Naive thymus-derived CD4-positive, alpha-beta T cell (primary cell): Measurements from ENCODE around the gene PRKD1. TPM values are rescaled to one million over a fixed set of nuclear protein-coding genes. Genes with fewer than 3 reads are reported as not detected.

ENCODE experiments used
- ATAC-seq: fragments of 150-1000 bp; cut with Tn5 transposase; 2 replicates; pipeline ENCODE4 v1.10.0; 2021; ENCODE audit warnings: mild to moderate bottlenecking, moderate library complexity
- CTCF ChIA-PET: fragments of 350-600 bp; sonication (Branson Sonifier 250); formaldehyde crosslinking; loops from one replicate; lab custom pipeline; 2021; ENCODE audit warnings: antibody characterized with exemption; lab: Charles Lee
- POLR2A ChIA-PET: fragments of 350-600 bp; sonication (Branson Sonifier 250); formaldehyde crosslinking; loops from one replicate; lab custom pipeline; 2021; ENCODE audit warnings: antibody characterized with exemption, inconsistent platforms; lab: Charles Lee
- DNase-seq, 9 donors: peaks; one replicate each; pipeline versions ENCODE4 v3.0.0 to v3.0.0-alpha.2; 2020 to 2022; ENCODE audit warnings: mixed read lengths in 1 of 9
- H3K27ac ChIP-seq: one replicate; pipeline ENCODE4 v1.7.0; 2013; ENCODE audit warnings: mild to moderate bottlenecking, low read depth, low read length, moderate library complexity
- H3K27me3 ChIP-seq, 2 donors: one replicate each; pipeline ENCODE4 v1.7.0; 2013; ENCODE audit warnings: low read length in 2 of 2, mild to moderate bottlenecking in 2 of 2, moderate library complexity in 2 of 2; ENCODE audit not compliant: control insufficient read depth in 2 of 2, insufficient read depth in 2 of 2
- H3K36me3 ChIP-seq, 3 experiments: 1 replicate in 2 of 3; 2 replicates in 1 of 3; pipeline ENCODE4 v1.7.0; 2013; ENCODE audit warnings: low read length in 3 of 3, mild to moderate bottlenecking in 3 of 3, moderate library complexity in 1 of 3; ENCODE audit not compliant: insufficient read depth in 3 of 3, control insufficient read depth in 2 of 3
- H3K4me1 ChIP-seq, 2 donors: one replicate each; pipeline ENCODE4 v1.7.0; 2013; ENCODE audit warnings: low read length in 2 of 2, mild to moderate bottlenecking in 2 of 2, moderate library complexity in 1 of 2; ENCODE audit not compliant: control insufficient read depth in 2 of 2, insufficient read depth in 2 of 2
- H3K4me3 ChIP-seq: 2 replicates; pipeline ENCODE4 v1.7.0; 2013; ENCODE audit warnings: mild to moderate bottlenecking, low read length
- H3K9me3 ChIP-seq, 3 experiments: 1 replicate in 2 of 3; 2 replicates in 1 of 3; pipeline ENCODE4 v1.7.0; 2013; ENCODE audit warnings: low read length in 3 of 3; ENCODE audit not compliant: control insufficient read depth in 2 of 3
- H3K27ac Mint-ChIP-seq, 9 donors: one replicate each; pipeline ENCODE4 v1.8.0; 2020 to 2022; ENCODE audit warnings: mixed read lengths in 9 of 9, mild to moderate bottlenecking in 8 of 9, moderate library complexity in 5 of 9, inconsistent platforms in 2 of 9
- H3K27me3 Mint-ChIP-seq, 5 donors: one replicate each; pipeline ENCODE4 v1.8.0; 2021 to 2022; ENCODE audit warnings: mixed read lengths in 5 of 5, mild to moderate bottlenecking in 1 of 5
- H3K36me3 Mint-ChIP-seq, 5 donors: one replicate each; pipeline ENCODE4 v1.8.0; 2020 to 2022; ENCODE audit warnings: mixed read lengths in 5 of 5, mild to moderate bottlenecking in 3 of 5, inconsistent platforms in 1 of 5
- H3K4me1 Mint-ChIP-seq, 7 donors: one replicate each; pipeline ENCODE4 v1.8.0; 2020 to 2022; ENCODE audit warnings: mixed read lengths in 7 of 7, mild to moderate bottlenecking in 3 of 7, inconsistent platforms in 1 of 7
- H3K4me3 Mint-ChIP-seq, 10 donors: one replicate each; pipeline ENCODE4 v1.8.0; 2020 to 2022; ENCODE audit warnings: mild to moderate bottlenecking in 10 of 10, mixed read lengths in 10 of 10, moderate library complexity in 6 of 10, inconsistent platforms in 2 of 10
- H3K9me3 Mint-ChIP-seq, 11 donors: one replicate each; pipeline ENCODE4 v1.8.0; 2020 to 2022; ENCODE audit warnings: mixed read lengths in 11 of 11, mild to moderate bottlenecking in 4 of 11, inconsistent platforms in 1 of 11, moderate library complexity in 1 of 11
- intact Hi-C, 2 donors: fragments of 100-400 bp; cut with micrococcal nuclease; formaldehyde crosslinking; loops; one replicate each; pipeline ENCODE4 v1.15.1; 2023
- polyA plus RNA-seq, 2 donors: library from polyadenylated mRNA; unstranded; fragments of 300-500 nt; fragmentation: Illumina TruSeq; gene quantifications; one replicate each; pipeline ENCODE4 v1.2.3, GENCODE V29; 2021
- total RNA-seq, 6 experiments: library from RNA in 5 of 6; stranded (reverse) in 5 of 6; gene quantifications; 1 replicate in 5 of 6; 2 replicates in 1 of 6; pipeline ENCODE4 v1.2.3 and lab custom pipeline; 2021 to 2026

PRKD1 gene
- total and polyA plus RNA-seq, 7 experiments from 2014 or later: not detected

DNA sequence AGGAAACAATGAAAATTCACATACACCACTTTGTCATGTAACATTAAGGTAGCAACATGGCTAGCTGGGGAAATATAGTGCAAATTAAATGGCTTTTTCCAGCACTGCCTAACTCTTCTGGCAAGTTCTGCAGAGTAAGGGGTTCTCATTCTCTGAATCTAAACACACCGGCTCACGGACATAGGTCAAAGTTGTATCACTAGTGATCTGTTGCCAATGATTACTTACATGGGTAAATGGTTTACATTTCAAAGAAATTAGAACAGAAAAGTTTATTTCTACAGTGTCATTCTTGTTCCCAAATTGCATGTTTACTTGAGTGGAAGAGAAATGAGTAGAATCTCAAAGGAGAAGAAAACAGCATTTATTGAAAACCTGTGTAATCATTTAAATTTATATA, 381.9 kb downstream of the PRKD1 start:
- no peak overlapping the region for H3K27ac Mint-ChIP-seq
- no peaks in the 10 kb centered on the region for H3K36me3 Mint-ChIP-seq
- H3K9me3 ChIP-seq: no peaks in the 10 kb centered on the region
- H3K4me3 Mint-ChIP-seq: no peak overlapping the region
- no peaks in the 10 kb centered on the region for H3K4me1 Mint-ChIP-seq
- intact Hi-C loops: no loop called here
- no peak overlapping the region for H3K4me3 ChIP-seq
- DNase-seq (no peak), ATAC-seq (no peak)
- ChIA-PET POLR2A (no interaction called here), CTCF (no interaction called here)
- H3K4me1 ChIP-seq: no peaks in the 10 kb centered on the region
- H3K27ac ChIP-seq: no peak overlapping the region
- no peaks in the 10 kb centered on the region for H3K27me3 ChIP-seq
- H3K36me3 ChIP-seq: no peaks in the 10 kb centered on the region
- H3K9me3 Mint-ChIP-seq: peaks cover 0 to 2% (median 0%) of the 10 kb centered on the region in 11 donors
- no peaks in the 10 kb centered on the region for H3K27me3 Mint-ChIP-seq

GRCh38 chr14:29536886-29537511, 390.6 kb downstream of the PRKD1 start:
- CTCF ChIA-PET: no interaction called here
- POLR2A ChIA-PET: no interaction called here
- H3K27me3 Mint-ChIP-seq: no peaks in the 10 kb centered on the region
- H3K36me3 ChIP-seq: no peaks in the 10 kb centered on the region
- ATAC-seq (no peak), DNase-seq (no peak)
- intact Hi-C loops: loop anchor here in 1 of 2 donors (5.0 kb wide), 1 partner anchor 785 kb away; no protein-coding TSS in a partner anchor
- H3K9me3 Mint-ChIP-seq: peaks cover 0 to 18% (median 2%) of the 10 kb centered on the region in 11 donors
- no peak overlapping the region for H3K4me3 ChIP-seq
- no peak overlapping the region for H3K27ac ChIP-seq
- no peak overlapping the region for H3K4me3 Mint-ChIP-seq
- H3K27me3 ChIP-seq: no peaks in the 10 kb centered on the region
- no peaks in the 10 kb centered on the region for H3K4me1 Mint-ChIP-seq
- no peaks in the 10 kb centered on the region for H3K9me3 ChIP-seq
- H3K36me3 Mint-ChIP-seq: no peaks in the 10 kb centered on the region
- no peak overlapping the region for H3K27ac Mint-ChIP-seq
- H3K4me1 ChIP-seq: no peaks in the 10 kb centered on the region

DNA sequence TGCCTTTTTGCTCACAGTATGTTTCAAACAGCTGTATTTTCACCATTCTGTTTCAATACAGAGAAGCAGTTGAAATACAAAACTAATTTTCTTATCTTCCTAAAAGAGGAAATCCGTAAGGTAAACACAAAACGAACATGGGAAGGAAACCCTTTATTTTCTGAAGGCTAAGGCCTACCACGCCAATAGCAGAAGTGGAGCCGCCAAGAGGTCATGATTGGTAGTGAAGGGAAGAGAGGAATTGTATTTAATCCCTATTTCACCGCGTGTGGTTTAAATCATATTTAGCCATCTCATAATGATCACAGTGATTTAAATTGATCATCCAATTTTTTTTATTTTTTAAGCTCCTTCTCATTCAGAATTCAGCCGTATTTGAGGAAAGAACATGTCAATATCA, 398.2 kb downstream of the PRKD1 start:
- no peaks in the 10 kb centered on the region for H3K4me1 ChIP-seq
- intact Hi-C loops: no loop called here
- no peak overlapping the region for H3K27ac ChIP-seq
- Mint-ChIP-seq H3K27me3 (no peaks in the 10 kb centered on the region), H3K4me3 (no peak overlapping the region), H3K27ac (no peak overlapping the region), H3K4me1 (no peaks in the 10 kb centered on the region), H3K9me3 (peaks cover 0 to 19% (median 4%) of the 10 kb centered on the region in 11 donors), H3K36me3 (no peaks in the 10 kb centered on the region)
- POLR2A ChIA-PET: no interaction called here
- H3K9me3 ChIP-seq: no peaks in the 10 kb centered on the region
- H3K27me3 ChIP-seq: no peaks in the 10 kb centered on the region
- H3K36me3 ChIP-seq: no peaks in the 10 kb centered on the region
- DNase-seq (no peak), ATAC-seq (no peak)
- no peak overlapping the region for H3K4me3 ChIP-seq
- CTCF ChIA-PET: no interaction called here

DNA sequence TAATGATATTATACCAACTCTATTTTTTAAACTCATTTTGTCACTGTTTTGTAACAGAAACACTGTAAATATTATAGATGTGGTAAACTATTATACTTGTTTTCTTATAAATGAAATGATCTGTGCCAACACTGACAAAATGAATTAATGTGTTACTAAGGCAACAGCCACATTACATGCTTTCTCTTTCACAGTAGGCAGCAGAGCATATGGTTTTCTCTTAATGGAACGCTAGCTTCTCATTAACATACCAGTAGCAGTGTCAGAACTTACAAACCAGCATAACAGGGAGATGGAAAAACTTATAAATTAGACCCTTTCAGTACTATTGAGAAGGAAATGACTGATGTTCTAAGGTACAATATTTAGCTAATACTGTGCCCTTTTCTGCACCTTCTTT, 398.8 kb downstream of the PRKD1 start:
- H3K36me3 Mint-ChIP-seq: no peaks in the 10 kb centered on the region
- H3K27ac Mint-ChIP-seq: no peak overlapping the region
- H3K4me1 Mint-ChIP-seq: no peaks in the 10 kb centered on the region
- Histone ChIP-seq H3K4me3 (no peak overlapping the region), H3K9me3 (no peaks in the 10 kb centered on the region), H3K27ac (no peak overlapping the region), H3K36me3 (no peaks in the 10 kb centered on the region), H3K4me1 (no peaks in the 10 kb centered on the region), H3K27me3 (no peaks in the 10 kb centered on the region)
- ChIA-PET CTCF (no interaction called here), POLR2A (no interaction called here)
- intact Hi-C loops: no loop called here
- H3K9me3 Mint-ChIP-seq: peaks cover 0 to 16% (median 3%) of the 10 kb centered on the region in 11 donors
- DNase-seq (no peak), ATAC-seq (no peak)
- no peak overlapping the region for H3K4me3 Mint-ChIP-seq
- no peaks in the 10 kb centered on the region for H3K27me3 Mint-ChIP-seq

DNA sequence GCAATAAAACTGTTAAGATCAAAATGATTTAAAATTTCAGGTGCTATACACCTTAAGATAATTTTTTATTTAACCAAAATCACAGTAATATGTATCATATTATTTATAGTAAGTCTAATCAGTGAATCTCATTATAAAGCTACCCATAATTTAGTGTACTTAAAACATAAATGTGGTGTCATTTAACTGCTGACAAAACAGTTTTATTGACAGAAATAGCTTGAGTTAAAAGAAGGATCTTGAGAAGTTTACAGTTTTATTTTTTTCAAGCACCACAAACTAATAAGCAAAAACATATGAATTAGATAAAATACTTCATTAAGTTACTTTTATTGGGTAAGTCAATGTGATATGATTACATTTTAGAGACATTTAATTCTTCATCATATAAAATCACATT, 400.4 kb downstream of the PRKD1 start:
- ATAC-seq (no peak), DNase-seq (no peak)
- POLR2A ChIA-PET: no interaction called here
- no peaks in the 10 kb centered on the region for H3K27me3 ChIP-seq
- H3K4me1 ChIP-seq: no peaks in the 10 kb centered on the region
- no peak overlapping the region for H3K4me3 Mint-ChIP-seq
- no peak overlapping the region for H3K27ac Mint-ChIP-seq
- H3K27me3 Mint-ChIP-seq: no peaks in the 10 kb centered on the region
- peaks cover 0 to 12% (median 3%) of the 10 kb centered on the region in 11 donors for H3K9me3 Mint-ChIP-seq
- no peaks in the 10 kb centered on the region for H3K36me3 Mint-ChIP-seq
- H3K4me1 Mint-ChIP-seq: no peaks in the 10 kb centered on the region
- intact Hi-C loops: no loop called here
- no peaks in the 10 kb centered on the region for H3K9me3 ChIP-seq
- CTCF ChIA-PET: no interaction called here
- no peak overlapping the region for H3K27ac ChIP-seq
- no peak overlapping the region for H3K4me3 ChIP-seq
- H3K36me3 ChIP-seq: no peaks in the 10 kb centered on the region
